Measurements from ENCODE around the gene ECSIT.

- TF ChIP-seq CTCF (IDR thresholded peaks at IDR 0.05; ENCODE audit: poor library complexity, severe bottlenecking) (no peak), RAD21 (conservative IDR thresholded peaks at IDR 0.05) (no peak), EZH2 (IDR thresholded peaks at IDR 0.05; ENCODE audit: borderline replicate concordance, insufficient read depth, low read length, poor library complexity, severe bottlenecking) (no peak), POLR2AphosphoS5 (IDR thresholded peaks at IDR 0.05) (no peak), EP300 (conservative IDR thresholded peaks at IDR 0.05; ENCODE audit: poor library complexity, severe bottlenecking) (no peak), REST (IDR thresholded peaks at IDR 0.05; ENCODE audit: borderline replicate concordance) (no peak)
Measured at GRCh38 chr19:11494634-11495285, 34.2 kb downstream of the ECSIT start.

Measured in neural cell (in vitro differentiated cells).